ENCODE measurements around the gene QPCTL. TPM values are rescaled to one million over a fixed set of nuclear protein-coding genes. Genes with fewer than 3 reads are reported as not detected.

QPCTL gene
- total and polyA plus RNA-seq, 2 of the 13 experiments (the other 11 are each of a cell fraction or from before 2014, with no cell fraction given), result 16.0 to 19.1 TPM

DNA sequence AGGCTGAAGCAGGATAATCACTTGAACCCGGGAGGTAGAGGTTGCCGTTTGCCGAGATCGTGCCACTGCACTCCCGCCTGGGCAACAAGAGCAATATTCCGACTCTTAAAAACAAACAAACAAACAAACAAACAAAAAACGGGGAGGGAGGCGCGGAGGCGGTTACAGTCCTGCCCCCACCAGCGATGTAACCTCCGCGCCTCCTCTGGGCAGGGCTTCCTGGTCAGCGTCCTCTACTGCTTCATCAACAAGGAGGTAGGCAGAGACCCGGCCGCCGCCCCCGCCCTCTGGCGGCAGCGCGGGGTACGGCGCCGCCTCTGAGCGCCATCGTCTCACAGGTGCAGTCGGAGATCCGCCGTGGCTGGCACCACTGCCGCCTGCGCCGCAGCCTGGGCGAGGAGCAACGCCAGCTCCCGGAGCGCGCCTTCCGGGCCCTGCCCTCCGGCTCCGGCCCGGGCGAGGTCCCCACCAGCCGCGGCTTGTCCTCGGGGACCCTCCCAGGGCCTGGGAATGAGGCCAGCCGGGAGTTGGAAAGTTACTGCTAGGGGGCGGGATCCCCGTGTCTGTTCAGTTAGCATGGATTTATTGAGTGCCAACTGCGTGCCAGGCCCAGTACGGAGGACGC lies 11.0 kb upstream of the QPCTL start (continued):
- TF ChIP-seq, protein P1, sequence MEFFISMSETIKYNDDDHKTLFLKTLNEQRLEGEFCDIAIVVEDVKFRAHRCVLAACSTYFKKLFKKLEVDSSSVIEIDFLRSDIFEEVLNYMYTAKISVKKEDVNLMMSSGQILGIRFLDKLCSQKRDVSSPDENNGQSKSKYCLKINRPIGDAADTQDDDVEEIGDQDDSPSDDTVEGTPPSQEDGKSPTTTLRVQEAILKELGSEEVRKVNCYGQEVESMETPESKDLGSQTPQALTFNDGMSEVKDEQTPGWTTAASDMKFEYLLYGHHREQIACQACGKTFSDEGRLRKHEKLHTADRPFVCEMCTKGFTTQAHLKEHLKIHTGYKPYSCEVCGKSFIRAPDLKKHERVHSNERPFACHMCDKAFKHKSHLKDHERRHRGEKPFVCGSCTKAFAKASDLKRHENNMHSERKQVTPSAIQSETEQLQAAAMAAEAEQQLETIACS (CRISPR knock-in tag; IDR thresholded peaks at IDR 0.05), result no peak
- TF ChIP-seq ZNF629 (CRISPR knock-in tag; conservative IDR thresholded peaks at IDR 0.05) (no peak), ZNF773 (CRISPR knock-in tag; IDR thresholded peaks at IDR 0.05; ENCODE audit: borderline replicate concordance) (no peak), KAT2B (IDR thresholded peaks at IDR 0.05; ENCODE audit: borderline replicate concordance, low read depth, low read length) (no peak), ZNF33A (CRISPR knock-in tag; IDR thresholded peaks at IDR 0.05; ENCODE audit: borderline replicate concordance) (no peak), HMG20A (CRISPR knock-in tag; IDR thresholded peaks at IDR 0.05; ENCODE audit: borderline replicate concordance) (no peak), ZNF234 (CRISPR knock-in tag; conservative IDR thresholded peaks at IDR 0.05) (no peak), TCF7L2 (IDR thresholded peaks at IDR 0.05; ENCODE audit: low read depth, low read length) (no peak), WIZ (CRISPR knock-in tag; IDR thresholded peaks at IDR 0.05) (no peak), IKZF4 (CRISPR knock-in tag; IDR thresholded peaks at IDR 0.05; ENCODE audit: borderline replicate concordance, low read depth, not compliant biosample characterization) (peak; percentile 28), XRCC5 (optimal IDR thresholded peaks at IDR 0.05; ENCODE audit: low read length) (peak; percentile 96)
- TF ChIP-seq, protein P2, sequence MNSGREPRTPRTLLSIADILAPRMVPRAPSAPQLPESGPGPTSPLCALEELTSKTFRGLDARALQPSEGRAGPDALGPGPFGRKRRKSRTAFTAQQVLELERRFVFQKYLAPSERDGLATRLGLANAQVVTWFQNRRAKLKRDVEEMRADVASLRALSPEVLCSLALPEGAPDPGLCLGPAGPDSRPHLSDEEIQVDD (CRISPR knock-in tag; IDR thresholded peaks at IDR 0.05; ENCODE audit: borderline replicate concordance), result no peak
- TF ChIP-seq, protein P3, sequence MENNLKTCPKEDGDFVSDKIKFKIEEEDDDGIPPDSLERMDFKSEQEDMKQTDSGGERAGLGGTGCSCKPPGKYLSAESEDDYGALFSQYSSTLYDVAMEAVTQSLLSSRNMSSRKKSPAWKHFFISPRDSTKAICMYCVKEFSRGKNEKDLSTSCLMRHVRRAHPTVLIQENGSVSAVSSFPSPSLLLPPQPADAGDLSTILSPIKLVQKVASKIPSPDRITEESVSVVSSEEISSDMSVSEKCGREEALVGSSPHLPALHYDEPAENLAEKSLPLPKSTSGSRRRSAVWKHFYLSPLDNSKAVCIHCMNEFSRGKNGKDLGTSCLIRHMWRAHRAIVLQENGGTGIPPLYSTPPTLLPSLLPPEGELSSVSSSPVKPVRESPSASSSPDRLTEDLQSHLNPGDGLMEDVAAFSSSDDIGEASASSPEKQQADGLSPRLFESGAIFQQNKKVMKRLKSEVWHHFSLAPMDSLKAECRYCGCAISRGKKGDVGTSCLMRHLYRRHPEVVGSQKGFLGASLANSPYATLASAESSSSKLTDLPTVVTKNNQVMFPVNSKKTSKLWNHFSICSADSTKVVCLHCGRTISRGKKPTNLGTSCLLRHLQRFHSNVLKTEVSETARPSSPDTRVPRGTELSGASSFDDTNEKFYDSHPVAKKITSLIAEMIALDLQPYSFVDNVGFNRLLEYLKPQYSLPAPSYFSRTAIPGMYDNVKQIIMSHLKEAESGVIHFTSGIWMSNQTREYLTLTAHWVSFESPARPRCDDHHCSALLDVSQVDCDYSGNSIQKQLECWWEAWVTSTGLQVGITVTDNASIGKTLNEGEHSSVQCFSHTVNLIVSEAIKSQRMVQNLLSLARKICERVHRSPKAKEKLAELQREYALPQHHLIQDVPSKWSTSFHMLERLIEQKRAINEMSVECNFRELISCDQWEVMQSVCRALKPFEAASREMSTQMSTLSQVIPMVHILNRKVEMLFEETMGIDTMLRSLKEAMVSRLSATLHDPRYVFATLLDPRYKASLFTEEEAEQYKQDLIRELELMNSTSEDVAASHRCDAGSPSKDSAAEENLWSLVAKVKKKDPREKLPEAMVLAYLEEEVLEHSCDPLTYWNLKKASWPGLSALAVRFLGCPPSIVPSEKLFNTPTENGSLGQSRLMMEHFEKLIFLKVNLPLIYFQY (CRISPR knock-in tag; IDR thresholded peaks at IDR 0.05; ENCODE audit: borderline replicate concordance), result no peak
- TF ChIP-seq, protein P4, sequence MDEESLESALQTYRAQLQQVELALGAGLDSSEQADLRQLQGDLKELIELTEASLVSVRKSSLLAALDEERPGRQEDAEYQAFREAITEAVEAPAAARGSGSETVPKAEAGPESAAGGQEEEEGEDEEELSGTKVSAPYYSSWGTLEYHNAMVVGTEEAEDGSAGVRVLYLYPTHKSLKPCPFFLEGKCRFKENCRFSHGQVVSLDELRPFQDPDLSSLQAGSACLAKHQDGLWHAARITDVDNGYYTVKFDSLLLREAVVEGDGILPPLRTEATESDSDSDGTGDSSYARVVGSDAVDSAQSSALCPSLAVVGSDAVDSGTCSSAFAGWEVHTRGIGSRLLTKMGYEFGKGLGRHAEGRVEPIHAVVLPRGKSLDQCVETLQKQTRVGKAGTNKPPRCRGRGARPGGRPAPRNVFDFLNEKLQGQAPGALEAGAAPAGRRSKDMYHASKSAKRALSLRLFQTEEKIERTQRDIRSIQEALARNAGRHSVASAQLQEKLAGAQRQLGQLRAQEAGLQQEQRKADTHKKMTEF (CRISPR knock-in tag; IDR thresholded peaks at IDR 0.05), result peak; percentile 72
- TF ChIP-seq, protein P5, sequence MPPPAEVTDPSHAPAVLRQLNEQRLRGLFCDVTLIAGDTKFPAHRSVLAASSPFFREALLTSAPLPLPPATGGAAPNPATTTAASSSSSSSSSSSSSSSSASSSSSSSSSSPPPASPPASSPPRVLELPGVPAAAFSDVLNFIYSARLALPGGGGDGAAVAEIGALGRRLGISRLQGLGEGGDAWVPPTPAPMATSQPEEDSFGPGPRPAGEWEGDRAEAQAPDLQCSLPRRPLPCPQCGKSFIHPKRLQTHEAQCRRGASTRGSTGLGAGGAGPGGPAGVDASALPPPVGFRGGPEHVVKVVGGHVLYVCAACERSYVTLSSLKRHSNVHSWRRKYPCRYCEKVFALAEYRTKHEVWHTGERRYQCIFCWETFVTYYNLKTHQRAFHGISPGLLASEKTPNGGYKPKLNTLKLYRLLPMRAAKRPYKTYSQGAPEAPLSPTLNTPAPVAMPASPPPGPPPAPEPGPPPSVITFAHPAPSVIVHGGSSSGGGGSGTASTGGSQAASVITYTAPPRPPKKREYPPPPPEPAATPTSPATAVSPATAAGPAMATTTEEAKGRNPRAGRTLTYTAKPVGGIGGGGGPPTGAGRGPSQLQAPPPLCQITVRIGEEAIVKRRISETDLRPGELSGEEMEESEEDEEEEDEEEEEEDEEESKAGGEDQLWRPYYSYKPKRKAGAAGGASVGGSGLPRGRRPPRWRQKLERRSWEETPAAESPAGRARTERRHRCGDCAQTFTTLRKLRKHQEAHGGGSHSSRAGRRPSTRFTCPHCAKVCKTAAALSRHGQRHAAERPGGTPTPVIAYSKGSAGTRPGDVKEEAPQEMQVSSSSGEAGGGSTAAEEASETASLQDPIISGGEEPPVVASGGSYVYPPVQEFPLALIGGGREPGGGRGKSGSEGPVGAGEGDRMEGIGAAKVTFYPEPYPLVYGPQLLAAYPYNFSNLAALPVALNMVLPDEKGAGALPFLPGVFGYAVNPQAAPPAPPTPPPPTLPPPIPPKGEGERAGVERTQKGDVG (CRISPR knock-in tag; IDR thresholded peaks at IDR 0.05; ENCODE audit: borderline replicate concordance), result no peak
- TF ChIP-seq, protein P6, sequence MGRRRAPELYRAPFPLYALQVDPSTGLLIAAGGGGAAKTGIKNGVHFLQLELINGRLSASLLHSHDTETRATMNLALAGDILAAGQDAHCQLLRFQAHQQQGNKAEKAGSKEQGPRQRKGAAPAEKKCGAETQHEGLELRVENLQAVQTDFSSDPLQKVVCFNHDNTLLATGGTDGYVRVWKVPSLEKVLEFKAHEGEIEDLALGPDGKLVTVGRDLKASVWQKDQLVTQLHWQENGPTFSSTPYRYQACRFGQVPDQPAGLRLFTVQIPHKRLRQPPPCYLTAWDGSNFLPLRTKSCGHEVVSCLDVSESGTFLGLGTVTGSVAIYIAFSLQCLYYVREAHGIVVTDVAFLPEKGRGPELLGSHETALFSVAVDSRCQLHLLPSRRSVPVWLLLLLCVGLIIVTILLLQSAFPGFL (CRISPR knock-in tag; IDR thresholded peaks at IDR 0.05), result no peak
